Colonic mucosa (tissue), 4 donors: ENCODE measurements around the gene C16orf74. TPM values are rescaled to one million over a fixed set of nuclear protein-coding genes. Genes with fewer than 3 reads are reported as not detected.

ENCODE experiments used
- DNase-seq: peaks from one replicate; pipeline ENCODE4 v3.0.0-alpha.2; 2020
- H3K27ac ChIP-seq: fragments of 200-600 bp; one replicate; pipeline ENCODE4 v1.8.0; 2021
- H3K27me3 ChIP-seq: fragments of 200-600 bp; one replicate; pipeline ENCODE4 v1.8.0; 2021
- H3K36me3 ChIP-seq: fragments of 200-600 bp; one replicate; pipeline ENCODE4 v1.8.0; 2021
- H3K4me1 ChIP-seq: fragments of 200-600 bp; one replicate; pipeline ENCODE4 v1.8.0; 2021; ENCODE audit warnings: mild to moderate bottlenecking
- H3K4me3 ChIP-seq: fragments of 200-600 bp; one replicate; pipeline ENCODE4 v1.8.0; 2021
- H3K9ac ChIP-seq, 2 donors: one replicate each; pipeline ENCODE4 v1.7.0; 2013; ENCODE audit warnings: control low read depth in 2 of 2, low read depth in 2 of 2, low read length in 2 of 2
- H3K9me3 ChIP-seq: fragments of 200-600 bp; one replicate; pipeline ENCODE4 v1.8.0; 2021
- CTCF ChIP-seq: fragments of 200-600 bp; IDR thresholded peaks from one replicate; pipeline ENCODE4 v1.8.0; 2022; ENCODE audit warnings: antibody characterized with exemption, mild to moderate bottlenecking
- intact Hi-C: fragments of 100-400 bp; cut with DNase I; formaldehyde crosslinking; loops from one replicate; pipeline ENCODE4 v1.14.1; 2022
- total RNA-seq, 2 donors: library from RNA; stranded (reverse); fragmentation: NEBNext Ultra II Directional in 1 of 2; extraction: Animal tissue kit (Norgen Biotek cat#: 25700) in 1 of 2; gene quantifications; one replicate each; pipeline ENCODE4 v1.2.1, GENCODE V29; 2021
- donor health status: healthy.
- donor health status: DM: no; HTN: no; CAD: no.
- donor health status: DM: no; HTN: no; CAD: no.

C16orf74 gene
- total RNA-seq, 2 donors from 2014 or later, result 0.37 to 0.96 TPM

- H3K27ac ChIP-seq, result no peak overlapping the region
- H3K36me3 ChIP-seq, result no peaks in the 10 kb centered on the region
- intact Hi-C loops, result no loop called here
- H3K27me3 ChIP-seq, result no peaks in the 10 kb centered on the region
- H3K4me3 ChIP-seq, result no peak overlapping the region
- H3K9ac ChIP-seq, result no peak overlapping the region
- no peaks in the 10 kb centered on the region for H3K9me3 ChIP-seq
- H3K4me1 ChIP-seq, result no peaks in the 10 kb centered on the region
- no peak for DNase-seq
- peak; percentile 32 for TF ChIP-seq CTCF
Observed at GRCh38 chr16:85759631-85760419, 8.9 kb upstream of the C16orf74 start.

GRCh38 chr16:85759136-85759535 is 8.2 kb upstream of the C16orf74 start:
- no peak for TF ChIP-seq CTCF
- Histone ChIP-seq H3K4me3 (no peak overlapping the region), H3K27ac (no peak overlapping the region), H3K4me1 (no peaks in the 10 kb centered on the region), H3K36me3 (no peaks in the 10 kb centered on the region), H3K9ac (no peak overlapping the region), H3K9me3 (no peaks in the 10 kb centered on the region), H3K27me3 (no peaks in the 10 kb centered on the region)
- intact Hi-C loops, result no loop called here
- DNase-seq, result no peak

- intact Hi-C loops, result no loop called here
- no peak overlapping the region for H3K9ac ChIP-seq
- DNase-seq, result no peak
- no peaks in the 10 kb centered on the region for H3K9me3 ChIP-seq
- H3K4me1 ChIP-seq, result no peaks in the 10 kb centered on the region
- no peak overlapping the region for H3K27ac ChIP-seq
- H3K27me3 ChIP-seq, result peaks cover 6% of the 10 kb centered on the region
- no peaks in the 10 kb centered on the region for H3K36me3 ChIP-seq
- H3K4me3 ChIP-seq, result no peak overlapping the region
- TF ChIP-seq CTCF, result no peak
Observed at GRCh38 chr16:85757341-85757822, 6.5 kb upstream of the C16orf74 start.

GRCh38 chr16:85755929-85756768 is 5.3 kb upstream of the C16orf74 start:
- Histone ChIP-seq H3K27me3 (peaks cover 18% of the 10 kb centered on the region), H3K4me1 (peaks cover 5% of the 10 kb centered on the region), H3K36me3 (no peaks in the 10 kb centered on the region), H3K9ac (peak overlapping the region in 1 of 2 donors; percentile 43), H3K27ac (no peak overlapping the region), H3K4me3 (no peak overlapping the region), H3K9me3 (no peaks in the 10 kb centered on the region)
- DNase-seq, result no peak
- intact Hi-C loops, result no loop called here
- no peak for TF ChIP-seq CTCF

- peaks cover 5% of the 10 kb centered on the region for H3K4me1 ChIP-seq
- DNase-seq, result no peak
- H3K9ac ChIP-seq, result no peak overlapping the region
- no peaks in the 10 kb centered on the region for H3K9me3 ChIP-seq
- H3K27ac ChIP-seq, result no peak overlapping the region
- no peak overlapping the region for H3K4me3 ChIP-seq
- no peak for TF ChIP-seq CTCF
- intact Hi-C loops, result no loop called here
- H3K27me3 ChIP-seq, result peaks cover 30% of the 10 kb centered on the region
- no peaks in the 10 kb centered on the region for H3K36me3 ChIP-seq
Observed at GRCh38 chr16:85754413-85754812, 3.5 kb upstream of the C16orf74 start.
